SK-N-SH treated with all-trans-retinoic acid at 6 μM for 48 hours (cell line): ENCODE results near the gene PKD2L1.

Source experiments
- ATAC-seq: fragments of 200-7000 bp; cut with Tn5 transposase; 3 replicates; pipeline ENCODE4 v1.9.1; 2020; ENCODE audit warnings: mild to moderate bottlenecking, moderate library complexity
- BACH2 ChIP-seq: fragments of 250-450 bp; sonication (Bioruptor Pico); IDR thresholded peaks from 2 replicates; pipeline ENCODE4 v1.9.0; 2021; ENCODE audit warnings: mild to moderate bottlenecking, borderline replicate concordance
- CSDC2 ChIP-seq: fragments of 250-450 bp; sonication (Bioruptor Pico); IDR thresholded peaks from 2 replicates; pipeline ENCODE4 v1.5.0; 2020; ENCODE audit warnings: mild to moderate bottlenecking, moderate library complexity
- ESRRG ChIP-seq: fragments of 250-450 bp; sonication (Bioruptor Pico); IDR thresholded peaks from 2 replicates; pipeline ENCODE4 v1.6.1; 2021; ENCODE audit warnings: mild to moderate bottlenecking
- ISL1 ChIP-seq: fragments of 250-450 bp; sonication (Bioruptor Pico); IDR thresholded peaks from 2 replicates; pipeline ENCODE4 v2.1.2; 2022; ENCODE audit warnings: mild to moderate bottlenecking, moderate library complexity
- OSR1 ChIP-seq: fragments of 250-450 bp; sonication (Bioruptor Pico); IDR thresholded peaks from 2 replicates; pipeline ENCODE4 v1.8.0; 2022; ENCODE audit warnings: moderate library complexity, mild to moderate bottlenecking, inconsistent platforms
- RARB ChIP-seq: fragments of 250-450 bp; sonication (Bioruptor Pico); IDR thresholded peaks from 2 replicates; pipeline ENCODE4 v1.8.0; 2021; ENCODE audit warnings: mild to moderate bottlenecking, moderate library complexity
- TOX ChIP-seq: fragments of 250-450 bp; sonication (Bioruptor Pico); IDR thresholded peaks from 2 replicates; pipeline ENCODE4 v1.8.0; 2021; ENCODE audit warnings: mild to moderate bottlenecking, moderate library complexity, borderline replicate concordance
- ZC3H10 ChIP-seq: fragments of 250-450 bp; sonication (Bioruptor Pico); IDR thresholded peaks from 2 replicates; pipeline ENCODE4 v1.5.1; 2021; ENCODE audit warnings: mild to moderate bottlenecking, moderate library complexity
- ZFP3 ChIP-seq: fragments of 250-450 bp; sonication (Bioruptor Pico); IDR thresholded peaks from 2 replicates; pipeline ENCODE4 v1.5.0; 2020; ENCODE audit warnings: mild to moderate bottlenecking, moderate library complexity
- ZFP30 ChIP-seq: fragments of 450-650 bp; formaldehyde crosslinking; IDR thresholded peaks from 2 replicates; pipeline ENCODE4 v1.5.0; 2022; ENCODE audit warnings: mild to moderate bottlenecking, moderate library complexity
- ZNF565 ChIP-seq: fragments of 450-650 bp; formaldehyde crosslinking; conservative IDR thresholded peaks from 2 replicates; pipeline ENCODE4 v1.5.0; 2020; ENCODE audit warnings: low read depth, mild to moderate bottlenecking, moderate library complexity
- ZNF70 ChIP-seq: fragments of 450-650 bp; formaldehyde crosslinking; IDR thresholded peaks from 2 replicates; pipeline ENCODE4 v1.5.0; 2020; ENCODE audit warnings: mild to moderate bottlenecking, moderate library complexity
- ZNF8 ChIP-seq: fragments of 450-650 bp; formaldehyde crosslinking; IDR thresholded peaks from 2 replicates; pipeline ENCODE4 v1.5.0; 2020; ENCODE audit warnings: mild to moderate bottlenecking, moderate library complexity
- TF ChIP-seq, protein P1 (sequence below): fragments of 250-450 bp; sonication (Bioruptor Pico); IDR thresholded peaks from 2 replicates; pipeline ENCODE4 v1.5.0; 2020; ENCODE audit warnings: mild to moderate bottlenecking, moderate library complexity
- TF ChIP-seq, protein P2 (sequence below): fragments of 250-450 bp; sonication (Bioruptor Pico); IDR thresholded peaks from 2 replicates; pipeline ENCODE4 v1.5.1; 2021; ENCODE audit warnings: mild to moderate bottlenecking, moderate library complexity

PKD2L1 gene

DNA sequence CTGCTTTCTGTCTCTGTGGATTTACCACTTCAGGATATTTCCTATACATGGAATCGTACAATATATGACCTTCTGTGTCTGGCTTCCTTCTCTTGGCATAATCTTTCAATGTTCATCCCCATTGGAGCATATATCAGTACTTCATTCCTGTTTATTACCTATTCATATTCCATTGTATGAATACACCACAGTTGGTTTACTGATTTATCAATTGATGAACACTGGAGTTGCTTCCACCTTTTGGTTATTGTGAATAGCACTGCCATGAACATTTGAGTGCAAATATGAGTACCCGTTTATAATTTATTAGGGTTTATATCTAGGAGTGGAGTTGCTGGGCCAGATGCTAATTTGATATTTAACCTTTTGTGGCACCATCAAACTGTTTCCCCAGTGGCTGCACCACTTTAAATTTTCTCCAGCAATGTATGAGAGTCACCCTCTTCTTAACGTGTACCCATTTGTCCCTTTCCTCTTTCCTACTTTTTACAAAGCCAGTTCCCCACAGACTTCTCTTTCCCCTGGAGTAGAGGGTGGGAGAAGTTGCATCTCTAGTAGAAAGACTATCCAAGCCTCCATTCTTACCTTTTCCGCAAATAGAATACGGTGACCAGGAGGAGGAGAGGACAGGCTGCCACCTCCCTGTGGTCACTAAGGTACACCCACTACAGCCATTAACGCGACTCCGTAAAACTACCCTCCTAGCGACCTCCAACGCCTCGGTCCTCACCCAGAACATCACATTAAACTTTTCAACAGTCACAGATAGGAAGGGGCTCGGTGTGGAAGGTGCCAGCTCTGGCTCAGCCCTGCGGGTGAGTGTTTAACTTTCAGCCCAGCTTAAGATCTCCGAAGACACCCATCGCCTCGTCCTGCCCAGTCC is 42.6 kb upstream of the PKD2L1 start:
- ATAC-seq = no peak
- TF ChIP-seq ISL1 (CRISPR knock-in tag) = 0 out of 2 replicates have a peak, but pooled peaks have one; percentile 4
- no peak for TF ChIP-seq ZC3H10 (CRISPR knock-in tag)
- TF ChIP-seq ZFP3 (CRISPR knock-in tag) = peak; percentile 23; the same call in 1 of the 2 replicates
- 0 out of 2 replicates have a peak, but pooled peaks have one; percentile 54 for TF ChIP-seq CSDC2
- TF ChIP-seq ZFP30 (CRISPR knock-in tag) = no peak
- TF ChIP-seq OSR1 (CRISPR knock-in tag) = no peak
- no peak for TF ChIP-seq ESRRG (CRISPR knock-in tag)
- TF ChIP-seq, protein P1, sequence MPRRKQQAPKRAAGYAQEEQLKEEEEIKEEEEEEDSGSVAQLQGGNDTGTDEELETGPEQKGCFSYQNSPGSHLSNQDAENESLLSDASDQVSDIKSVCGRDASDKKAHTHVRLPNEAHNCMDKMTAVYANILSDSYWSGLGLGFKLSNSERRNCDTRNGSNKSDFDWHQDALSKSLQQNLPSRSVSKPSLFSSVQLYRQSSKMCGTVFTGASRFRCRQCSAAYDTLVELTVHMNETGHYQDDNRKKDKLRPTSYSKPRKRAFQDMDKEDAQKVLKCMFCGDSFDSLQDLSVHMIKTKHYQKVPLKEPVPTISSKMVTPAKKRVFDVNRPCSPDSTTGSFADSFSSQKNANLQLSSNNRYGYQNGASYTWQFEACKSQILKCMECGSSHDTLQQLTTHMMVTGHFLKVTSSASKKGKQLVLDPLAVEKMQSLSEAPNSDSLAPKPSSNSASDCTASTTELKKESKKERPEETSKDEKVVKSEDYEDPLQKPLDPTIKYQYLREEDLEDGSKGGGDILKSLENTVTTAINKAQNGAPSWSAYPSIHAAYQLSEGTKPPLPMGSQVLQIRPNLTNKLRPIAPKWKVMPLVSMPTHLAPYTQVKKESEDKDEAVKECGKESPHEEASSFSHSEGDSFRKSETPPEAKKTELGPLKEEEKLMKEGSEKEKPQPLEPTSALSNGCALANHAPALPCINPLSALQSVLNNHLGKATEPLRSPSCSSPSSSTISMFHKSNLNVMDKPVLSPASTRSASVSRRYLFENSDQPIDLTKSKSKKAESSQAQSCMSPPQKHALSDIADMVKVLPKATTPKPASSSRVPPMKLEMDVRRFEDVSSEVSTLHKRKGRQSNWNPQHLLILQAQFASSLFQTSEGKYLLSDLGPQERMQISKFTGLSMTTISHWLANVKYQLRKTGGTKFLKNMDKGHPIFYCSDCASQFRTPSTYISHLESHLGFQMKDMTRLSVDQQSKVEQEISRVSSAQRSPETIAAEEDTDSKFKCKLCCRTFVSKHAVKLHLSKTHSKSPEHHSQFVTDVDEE (CRISPR knock-in tag) = no peak

DNA sequence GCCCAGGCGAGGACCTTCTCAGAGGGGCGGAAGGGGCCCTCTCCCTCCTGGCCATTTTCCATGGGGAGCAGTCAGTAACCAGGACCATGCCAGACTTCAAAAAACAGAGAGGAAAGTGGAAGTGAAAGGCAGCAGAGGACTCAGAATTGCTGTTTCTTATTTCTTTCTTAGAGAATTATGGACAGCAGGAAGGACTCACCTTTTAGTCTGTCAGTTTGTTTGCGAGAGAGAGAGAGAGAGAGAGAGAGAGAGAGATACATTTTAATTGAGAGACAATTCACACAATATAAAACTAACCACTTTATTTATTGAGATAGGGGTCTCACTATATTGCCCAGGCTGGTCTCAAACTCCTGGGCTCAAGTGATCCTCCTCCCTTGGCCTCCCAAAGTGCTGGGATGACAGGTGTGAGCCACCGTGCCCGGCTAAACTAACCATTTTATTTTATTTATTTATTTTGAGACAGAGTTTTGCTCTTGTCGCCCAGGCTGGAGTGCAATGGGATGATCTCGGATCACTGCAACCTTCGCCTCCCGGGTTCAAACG is 41.5 kb upstream of the PKD2L1 start:
- ATAC-seq = no peak
- TF ChIP-seq ZFP30 (CRISPR knock-in tag) (no peak), ZNF8 (CRISPR knock-in tag) (no peak), BACH2 (no peak), ESRRG (CRISPR knock-in tag) (no peak), RARB (no peak)
- TF ChIP-seq, protein P2, sequence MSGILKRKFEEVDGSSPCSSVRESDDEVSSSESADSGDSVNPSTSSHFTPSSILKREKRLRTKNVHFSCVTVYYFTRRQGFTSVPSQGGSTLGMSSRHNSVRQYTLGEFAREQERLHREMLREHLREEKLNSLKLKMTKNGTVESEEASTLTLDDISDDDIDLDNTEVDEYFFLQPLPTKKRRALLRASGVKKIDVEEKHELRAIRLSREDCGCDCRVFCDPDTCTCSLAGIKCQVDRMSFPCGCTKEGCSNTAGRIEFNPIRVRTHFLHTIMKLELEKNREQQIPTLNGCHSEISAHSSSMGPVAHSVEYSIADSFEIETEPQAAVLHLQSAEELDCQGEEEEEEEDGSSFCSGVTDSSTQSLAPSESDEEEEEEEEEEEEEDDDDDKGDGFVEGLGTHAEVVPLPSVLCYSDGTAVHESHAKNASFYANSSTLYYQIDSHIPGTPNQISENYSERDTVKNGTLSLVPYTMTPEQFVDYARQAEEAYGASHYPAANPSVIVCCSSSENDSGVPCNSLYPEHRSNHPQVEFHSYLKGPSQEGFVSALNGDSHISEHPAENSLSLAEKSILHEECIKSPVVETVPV = no peak

GRCh38 chr10:100370714-100371481 is 40.9 kb upstream of the PKD2L1 start:
- TF ChIP-seq CSDC2 (0 out of 2 replicates have a peak, but pooled peaks have one; percentile 28), ESRRG (CRISPR knock-in tag) (no peak)
- ATAC-seq = peak; percentile 10

- no peak for ATAC-seq
Measured at GRCh38 chr10:100368721-100369120, 38.7 kb upstream of the PKD2L1 start.

GRCh38 chr10:100364735-100365391 is 34.8 kb upstream of the PKD2L1 start:
- peak; percentile 94 for ATAC-seq
- TF ChIP-seq, protein P1 (CRISPR knock-in tag) = 0 out of 2 replicates have a peak, but pooled peaks have one; percentile 26
- TF ChIP-seq ESRRG (CRISPR knock-in tag) (no peak), ISL1 (CRISPR knock-in tag) (peak; percentile 55)

More at GRCh38 chr10:100368721-100369120, 38.7 kb upstream of the PKD2L1 start:
- TF ChIP-seq, protein P1 (CRISPR knock-in tag) = no peak
- TF ChIP-seq ZNF70 (CRISPR knock-in tag) (no peak), OSR1 (CRISPR knock-in tag) (no peak), TOX (CRISPR knock-in tag) (no peak), ZNF565 (CRISPR knock-in tag) (no peak), RARB (no peak)
